Ectodermal cell (in vitro differentiated cells): Measurements from ENCODE around the gene SRGAP3.

Experiments
- H3K27ac ChIP-seq: 2 replicates; pipeline ENCODE4 v1.7.0; 2013; ENCODE audit warnings: mild to moderate bottlenecking, low read depth, low read length; ENCODE audit not compliant: insufficient read depth, poor library complexity, severe bottlenecking
- H3K27me3 ChIP-seq: 2 replicates; pipeline ENCODE4 v1.7.0; 2013; ENCODE audit warnings: mild to moderate bottlenecking, low read length; ENCODE audit not compliant: insufficient read depth, control insufficient read depth, poor library complexity, severe bottlenecking
- H3K36me3 ChIP-seq: one replicate; pipeline ENCODE4 v1.7.0; 2013; ENCODE audit warnings: low read length; ENCODE audit not compliant: control insufficient read depth, insufficient read depth
- H3K4me1 ChIP-seq: one replicate; pipeline ENCODE4 v1.7.0; 2013; ENCODE audit warnings: low read length; ENCODE audit not compliant: control insufficient read depth, insufficient read depth
- H3K4me3 ChIP-seq: 2 replicates; pipeline ENCODE4 v1.7.0; 2013; ENCODE audit warnings: low read depth, low read length, control low read depth; ENCODE audit not compliant: insufficient read depth
- H3K9me3 ChIP-seq: 2 replicates; pipeline ENCODE4 v1.7.0; 2013; ENCODE audit warnings: mild to moderate bottlenecking, low read length, moderate library complexity; ENCODE audit not compliant: control insufficient read depth
- WGBS, 2 experiments: methylation state at CpG; one replicate each; pipeline ENCODE4 v1.1.7; 2013; ENCODE audit warnings: missing lambda C conversion rate in 2 of 2; 5-methylcytosine and 5-hydroxymethylcytosine counted together

Gene SRGAP3

GRCh38 chr3:9020426-9020825, 229.0 kb downstream of the SRGAP3 start:
- Histone ChIP-seq H3K27ac (peak overlapping the region; percentile 50), H3K36me3 (peaks cover 6% of the 10 kb centered on the region)
- WGBS, 2 experiments, result 86 to 87% methylated on average over 6 of the region's 6 CpGs

GRCh38 chr3:9019259-9019961, 230.0 kb downstream of the SRGAP3 start:
- H3K27ac ChIP-seq, result no peak overlapping the region
- H3K36me3 ChIP-seq, result no peaks in the 10 kb centered on the region
- H3K4me3 ChIP-seq, result no peak overlapping the region
- H3K27me3 ChIP-seq, result no peaks in the 10 kb centered on the region
- peaks cover 44% of the 10 kb centered on the region for H3K4me1 ChIP-seq
- no peaks in the 10 kb centered on the region for H3K9me3 ChIP-seq
- WGBS, 2 experiments, result 62 to 77% methylated on average over 5 of the region's 5 CpGs

More at GRCh38 chr3:9020426-9020825, 229.0 kb downstream of the SRGAP3 start:
- no peak overlapping the region for H3K4me3 ChIP-seq
- H3K9me3 ChIP-seq, result no peaks in the 10 kb centered on the region
- peaks cover 44% of the 10 kb centered on the region for H3K4me1 ChIP-seq
- H3K27me3 ChIP-seq, result no peaks in the 10 kb centered on the region

- Histone ChIP-seq H3K36me3 (peaks cover 16% of the 10 kb centered on the region), H3K9me3 (no peaks in the 10 kb centered on the region), H3K27me3 (no peaks in the 10 kb centered on the region), H3K27ac (no peak overlapping the region), H3K4me3 (no peak overlapping the region), H3K4me1 (peaks cover 12% of the 10 kb centered on the region)
- 89 to 90% methylated on average over 7 of the region's 7 CpGs for WGBS, 2 experiments
Observed at GRCh38 chr3:9015250-9015649, 234.2 kb downstream of the SRGAP3 start.

- 96% methylated on average over 15 of the region's 15 CpGs for WGBS, 2 experiments
- no peaks in the 10 kb centered on the region for H3K27me3 ChIP-seq
- peaks cover 23% of the 10 kb centered on the region for H3K36me3 ChIP-seq
Observed at GRCh38 chr3:9013782-9014563, 235.5 kb downstream of the SRGAP3 start.

GRCh38 chr3:9012521-9012920, 236.9 kb downstream of the SRGAP3 start:
- no peaks in the 10 kb centered on the region for H3K9me3 ChIP-seq
- 93 to 99% methylated on average over 2 of the region's 2 CpGs for WGBS, 2 experiments
- H3K4me3 ChIP-seq, result no peak overlapping the region
- peaks cover 23% of the 10 kb centered on the region for H3K36me3 ChIP-seq
- H3K27ac ChIP-seq, result no peak overlapping the region
- no peaks in the 10 kb centered on the region for H3K27me3 ChIP-seq
- H3K4me1 ChIP-seq, result peaks cover 6% of the 10 kb centered on the region

More at GRCh38 chr3:9013782-9014563, 235.5 kb downstream of the SRGAP3 start:
- no peak overlapping the region for H3K27ac ChIP-seq
- no peaks in the 10 kb centered on the region for H3K4me1 ChIP-seq
- no peaks in the 10 kb centered on the region for H3K9me3 ChIP-seq
- H3K4me3 ChIP-seq, result no peak overlapping the region

GRCh38 chr3:9009976-9010545, 239.4 kb downstream of the SRGAP3 start:
- Histone ChIP-seq H3K4me3 (no peak overlapping the region), H3K36me3 (peaks cover 23% of the 10 kb centered on the region), H3K9me3 (no peaks in the 10 kb centered on the region), H3K27ac (no peak overlapping the region), H3K27me3 (no peaks in the 10 kb centered on the region), H3K4me1 (peaks cover 6% of the 10 kb centered on the region)
- WGBS, 2 experiments, result 94 to 97% methylated on average over 11 of the region's 11 CpGs

- Histone ChIP-seq H3K27ac (no peak overlapping the region), H3K4me3 (no peak overlapping the region), H3K27me3 (no peaks in the 10 kb centered on the region), H3K4me1 (peaks cover 6% of the 10 kb centered on the region), H3K9me3 (no peaks in the 10 kb centered on the region), H3K36me3 (peaks cover 19% of the 10 kb centered on the region)
- 50 to 52% methylated on average over 6 of the region's 6 CpGs for WGBS, 2 experiments
Observed at GRCh38 chr3:9008550-9009255, 240.7 kb downstream of the SRGAP3 start.

GRCh38 chr3:9007928-9008327, 241.5 kb downstream of the SRGAP3 start:
- WGBS, 2 experiments, result 39 to 59% methylated on average over 2 of the region's 2 CpGs
- Histone ChIP-seq H3K27me3 (no peaks in the 10 kb centered on the region), H3K4me3 (no peak overlapping the region), H3K4me1 (peaks cover 6% of the 10 kb centered on the region), H3K9me3 (no peaks in the 10 kb centered on the region), H3K27ac (no peak overlapping the region), H3K36me3 (peaks cover 12% of the 10 kb centered on the region)

- H3K27me3 ChIP-seq, result no peaks in the 10 kb centered on the region
- H3K27ac ChIP-seq, result no peak overlapping the region
- no peaks in the 10 kb centered on the region for H3K9me3 ChIP-seq
- no peak overlapping the region for H3K4me3 ChIP-seq
- peaks cover 6% of the 10 kb centered on the region for H3K4me1 ChIP-seq
- H3K36me3 ChIP-seq, result peaks cover 6% of the 10 kb centered on the region
- 90 to 94% methylated on average over 2 of the region's 2 CpGs for whole genome bisulfite sequencing, 2 experiments
Observed at GRCh38 chr3:9007213-9007612, 242.2 kb downstream of the SRGAP3 start.

GRCh38 chr3:9000041-9000440, 249.4 kb downstream of the SRGAP3 start:
- H3K36me3 ChIP-seq, result no peaks in the 10 kb centered on the region
- no peak overlapping the region for H3K27ac ChIP-seq
- no peaks in the 10 kb centered on the region for H3K4me1 ChIP-seq
- H3K4me3 ChIP-seq, result no peak overlapping the region
- H3K9me3 ChIP-seq, result no peaks in the 10 kb centered on the region
- no peaks in the 10 kb centered on the region for H3K27me3 ChIP-seq
